HG02610 (cell line): ENCODE data around the gene BACH2.
"Not testable (repeated sequence)": the region's sequence is repeated elsewhere in the genome, so short reads cannot be mapped to it uniquely, and the experiment has no call there.

Experiments used
- ATAC-seq: cut with Tn5 transposase; IDR thresholded peaks from one replicate; pipeline ENCODE4 v1.9.1; 2021; ENCODE audit warnings: mild to moderate bottlenecking, moderate library complexity; ENCODE audit not compliant: unreplicated experiment

BACH2 gene

GRCh38 chr6:90076511-90077415 lies 219.9 kb downstream of the BACH2 start:
- ATAC-seq, result no peak

GRCh38 chr6:90074161-90074850 lies 222.3 kb downstream of the BACH2 start:
- ATAC-seq, result no peak

GRCh38 chr6:90072935-90073464 lies 223.6 kb downstream of the BACH2 start:
- ATAC-seq, result no peak

GRCh38 chr6:90072501-90072900 lies 224.1 kb downstream of the BACH2 start:
- no peak for ATAC-seq

GRCh38 chr6:90068703-90069523 lies 227.7 kb downstream of the BACH2 start:
- no peak for ATAC-seq

- no peak for ATAC-seq
Observed at GRCh38 chr6:90068264-90068663, 228.4 kb downstream of the BACH2 start.

GRCh38 chr6:90066697-90067096 lies 229.9 kb downstream of the BACH2 start:
- no peak for ATAC-seq

GRCh38 chr6:90065173-90065572 lies 231.5 kb downstream of the BACH2 start:
- ATAC-seq, result no peak

GRCh38 chr6:90062667-90063066 lies 234.0 kb downstream of the BACH2 start:
- ATAC-seq, result no peak

GRCh38 chr6:90062051-90062450 lies 234.6 kb downstream of the BACH2 start:
- no peak for ATAC-seq

GRCh38 chr6:90059178-90059577 lies 237.5 kb downstream of the BACH2 start:
- not testable (repeated sequence) for ATAC-seq

GRCh38 chr6:90055924-90056323 lies 240.7 kb downstream of the BACH2 start:
- not testable (repeated sequence) for ATAC-seq

GRCh38 chr6:90054193-90054592 lies 242.4 kb downstream of the BACH2 start:
- ATAC-seq, result not testable (repeated sequence)

GRCh38 chr6:90053614-90054013 lies 243.0 kb downstream of the BACH2 start:
- ATAC-seq, result no peak

- ATAC-seq, result no peak
Observed at GRCh38 chr6:90049295-90049694, 247.3 kb downstream of the BACH2 start.

GRCh38 chr6:90048206-90048967 lies 248.3 kb downstream of the BACH2 start:
- ATAC-seq, result no peak

- ATAC-seq, result no peak
Observed at GRCh38 chr6:90045535-90045934, 251.1 kb downstream of the BACH2 start.

- ATAC-seq, result no peak
Observed at GRCh38 chr6:90044833-90045381, 251.7 kb downstream of the BACH2 start.

- ATAC-seq, result no peak
Observed at GRCh38 chr6:90044182-90044832, 252.3 kb downstream of the BACH2 start.
